IMR-90 (cell line): ENCODE data around the gene NXPE4. TPM values are rescaled to one million over a fixed set of nuclear protein-coding genes. Genes with fewer than 3 reads are reported as not detected.

ENCODE experiments used
- ATAC-seq: fragments of 200-7000 bp; cut with Tn5 transposase; 2 replicates; pipeline ENCODE4 v1.9.1; 2020; ENCODE audit warnings: low read depth, mild to moderate bottlenecking, moderate library complexity
- BruUV-seq: library from RNA; stranded (reverse); fragments of 400-500 nt; replicated peaks from 2 replicates; lab custom pipeline; 2021; lab: Mats Ljungman, UMichigan
- CTCF ChIA-PET: fragments of 300-600 bp; formaldehyde crosslinking; extraction: SDS; loops from one replicate; lab custom pipeline; 2021; ENCODE audit warnings: antibody characterized with exemption; lab: Yijun Ruan, JAX
- POLR2A ChIA-PET: fragments of 300-600 bp; sonication (Branson Sonifier 250); formaldehyde crosslinking; loops from one replicate; lab custom pipeline; 2022; ENCODE audit warnings: antibody characterized with exemption; ENCODE audit not compliant: unreplicated experiment; lab: Charles Lee
- DNase-seq: peaks from one replicate; pipeline ENCODE4 v3.0.0; 2013
- H2AFZ ChIP-seq: replicated peaks from 2 replicates; pipeline ENCODE3; 2013; ENCODE audit warnings: low read length, mild to moderate bottlenecking; ENCODE audit not compliant: poor library complexity
- H2AK5ac ChIP-seq: 2 replicates; pipeline ENCODE4 v1.6.1; 2013; ENCODE audit warnings: low read depth, low read length, inconsistent platforms
- H2AK9ac ChIP-seq: replicated peaks from 2 replicates; pipeline ENCODE3; 2013; ENCODE audit warnings: mild to moderate bottlenecking, low read depth, low read length, moderate library complexity; ENCODE audit not compliant: poor library complexity
- H2BK120ac ChIP-seq: 2 replicates; pipeline ENCODE4 v1.6.1; 2013; ENCODE audit warnings: low read depth, low read length, inconsistent platforms
- H2BK15ac ChIP-seq: 3 replicates; pipeline ENCODE4 v1.6.1; 2013; ENCODE audit warnings: low read depth, low read length, inconsistent platforms
- H2BK20ac ChIP-seq: 2 replicates; pipeline ENCODE4 v1.6.1; 2013; ENCODE audit warnings: low read depth, mild to moderate bottlenecking, inconsistent platforms, low read length, moderate library complexity
- H2BK5ac ChIP-seq: 2 replicates; pipeline ENCODE4 v1.6.1; 2013; ENCODE audit warnings: mild to moderate bottlenecking, low read depth, low read length, inconsistent platforms; ENCODE audit not compliant: poor library complexity, severe bottlenecking
- H3K14ac ChIP-seq: replicated peaks from 2 replicates; pipeline ENCODE4 v1.6.1; 2013; ENCODE audit warnings: low read depth, low read length, inconsistent platforms
- H3K18ac ChIP-seq: 2 replicates; pipeline ENCODE4 v1.6.1; 2013; ENCODE audit warnings: low read depth, low read length, control low read depth
- H3K23ac ChIP-seq: 2 replicates; pipeline ENCODE4 v1.6.1; 2013; ENCODE audit warnings: low read depth, low read length, inconsistent platforms
- H3K27ac ChIP-seq: 2 replicates; pipeline ENCODE4 v1.5.1; 2013; ENCODE audit warnings: mild to moderate bottlenecking, control low read depth, low read length; ENCODE audit not compliant: insufficient read depth
- H3K27me3 ChIP-seq: 2 replicates; pipeline ENCODE4 v1.6.1; 2013; ENCODE audit warnings: low read length; ENCODE audit not compliant: control insufficient read depth, insufficient read depth
- H3K36me3 ChIP-seq: 2 replicates; pipeline ENCODE4 v1.6.1; 2013; ENCODE audit warnings: low read length, mixed read lengths; ENCODE audit not compliant: control insufficient read depth, insufficient read depth
- H3K4ac ChIP-seq: 2 replicates; pipeline ENCODE4 v1.6.1; 2013; ENCODE audit warnings: low read depth, low read length, inconsistent platforms
- H3K4me1 ChIP-seq: 2 replicates; pipeline ENCODE4 v1.6.1; 2013; ENCODE audit warnings: low read length, mixed read lengths; ENCODE audit not compliant: control insufficient read depth, insufficient read depth
- H3K4me2 ChIP-seq: 2 replicates; pipeline ENCODE4 v1.6.1; 2013; ENCODE audit warnings: low read depth, mild to moderate bottlenecking, control low read depth, low read length, moderate library complexity
- H3K4me3 ChIP-seq: 2 replicates; pipeline ENCODE4 v1.5.1; 2013; ENCODE audit warnings: low read depth, mild to moderate bottlenecking, control low read depth, low read length, moderate library complexity; ENCODE audit not compliant: insufficient read depth
- H3K56ac ChIP-seq: 2 replicates; pipeline ENCODE4 v1.6.1; 2013; ENCODE audit warnings: low read length, inconsistent platforms; ENCODE audit not compliant: insufficient read depth; ENCODE audit errors: extremely low read depth
- H3K79me1 ChIP-seq, 2 experiments: 2 replicates each; pipeline ENCODE4 v1.6.1; 2013; ENCODE audit warnings: low read length in 2 of 2, inconsistent platforms in 1 of 2, low read depth in 1 of 2
- H3K9ac ChIP-seq: 2 replicates; pipeline ENCODE4 v1.6.1; 2013; ENCODE audit warnings: low read depth, low read length, control low read depth
- H3K9me1 ChIP-seq: 2 replicates; pipeline ENCODE4 v1.6.1; 2013; ENCODE audit warnings: low read length, inconsistent platforms; ENCODE audit not compliant: insufficient read depth
- H3K9me3 ChIP-seq: 2 replicates; pipeline ENCODE4 v1.6.1; 2013; ENCODE audit warnings: low read length; ENCODE audit not compliant: control insufficient read depth, insufficient read depth
- H4K20me1 ChIP-seq: 2 replicates; pipeline ENCODE4 v1.6.1; 2013; ENCODE audit warnings: low read length, inconsistent platforms; ENCODE audit not compliant: insufficient read depth
- H4K5ac ChIP-seq: 2 replicates; pipeline ENCODE4 v1.6.1; 2013; ENCODE audit warnings: mild to moderate bottlenecking, low read depth, low read length, control low read depth
- H4K8ac ChIP-seq, 2 experiments: 2 replicates each; pipeline ENCODE4 v1.6.1; 2013; ENCODE audit warnings: low read depth in 2 of 2, low read length in 2 of 2, control low read depth in 1 of 2, inconsistent platforms in 1 of 2
- H4K91ac ChIP-seq: 2 replicates; pipeline ENCODE4 v1.6.1; 2013; ENCODE audit warnings: low read depth, low read length, inconsistent platforms; ENCODE audit not compliant: insufficient read depth
- BHLHE40 ChIP-seq: fragments of 150-350 bp; IDR thresholded peaks from 2 replicates; pipeline ENCODE4 v1.6.1; 2016; ENCODE audit warnings: mild to moderate bottlenecking, low read depth, low read length
- CEBPB ChIP-seq: IDR thresholded peaks from 2 replicates; pipeline ENCODE4 v1.6.1; 2012; ENCODE audit warnings: low read depth, low read length, improper control_type of control experiment
- CHD1 ChIP-seq: IDR thresholded peaks from 2 replicates; pipeline ENCODE4 v1.6.1; 2012; ENCODE audit warnings: low read depth, low read length, improper control_type of control experiment
- ELK1 ChIP-seq: fragments of 150-350 bp; IDR thresholded peaks from 2 replicates; pipeline ENCODE4 v1.6.1; 2016; ENCODE audit warnings: low read depth, mild to moderate bottlenecking, low read length, moderate library complexity, borderline replicate concordance
- FOS ChIP-seq: fragments of 150-350 bp; IDR thresholded peaks from 2 replicates; pipeline ENCODE4 v1.6.1; 2016; ENCODE audit warnings: low read depth, low read length
- MAFK ChIP-seq: IDR thresholded peaks from 2 replicates; pipeline ENCODE4 v1.6.1; 2012; ENCODE audit warnings: low read depth, low read length, improper control_type of control experiment
- MAZ ChIP-seq: IDR thresholded peaks from 2 replicates; pipeline ENCODE4 v1.6.1; 2012; ENCODE audit warnings: low read depth, mild to moderate bottlenecking, low read length, improper control_type of control experiment, moderate library complexity, borderline replicate concordance
- MXI1 ChIP-seq: IDR thresholded peaks from 2 replicates; pipeline ENCODE4 v1.6.1; 2012; ENCODE audit warnings: low read depth, mild to moderate bottlenecking, low read length, moderate library complexity, borderline replicate concordance
- NFE2L2 ChIP-seq: fragments of 150-350 bp; IDR thresholded peaks from 2 replicates; pipeline ENCODE4 v1.6.1; 2016; ENCODE audit warnings: low read depth, mild to moderate bottlenecking, low read length
- SMC3 ChIP-seq: fragments of 150-350 bp; IDR thresholded peaks from 2 replicates; pipeline ENCODE4 v1.6.1; 2016; ENCODE audit warnings: low read depth, mild to moderate bottlenecking, antibody characterized with exemption, low read length, moderate library complexity
- USF2 ChIP-seq: fragments of 150-350 bp; IDR thresholded peaks from 2 replicates; pipeline ENCODE4 v1.6.1; 2017; ENCODE audit warnings: mild to moderate bottlenecking, antibody characterized with exemption, low read length, low read depth
- WGBS, 2 experiments: methylation state at CpG; one replicate each; pipeline versions ENCODE4 v1.1.5 to v1.1.7; 2013; ENCODE audit warnings: missing lambda C conversion rate in 2 of 2; ENCODE audit not compliant: insufficient read length in 1 of 2; ENCODE audit errors: extremely low coverage in 2 of 2; 5-methylcytosine and 5-hydroxymethylcytosine counted together
- dilution Hi-C: fragments of 300-500 bp; cut with HindIII; formaldehyde crosslinking; loops from one replicate; pipeline ENCODE4 v1.14.3; 2018; ENCODE audit warnings: low sequenced_read_pairs; ENCODE audit not compliant: unreplicated experiment
- in situ Hi-C: fragments of 300-500 bp; cut with MboI; formaldehyde crosslinking; loops from 3 replicates; pipeline ENCODE4 v1.14.3; 2019; ENCODE audit warnings: low sequenced_read_pairs, inconsistent platforms, mixed read lengths
- intact Hi-C: fragments of 100-400 bp; cut with micrococcal nuclease; formaldehyde crosslinking; loops from 2 replicates; pipeline ENCODE4 v1.10.0; 2022
- polyA plus RNA-seq, 3 experiments: library from polyadenylated mRNA; depleted of rRNA; stranded (reverse); fragments of >200 nt; gene quantifications; 2 replicates each; pipeline ENCODE4 v1.2.3, GENCODE V29; 2012; ENCODE audit warnings: low replicate concordance in 1 of 3
- total RNA-seq: library from RNA; depleted of rRNA; stranded (reverse); fragments of >200 nt; gene quantifications from 2 replicates; pipeline ENCODE4 v1.2.3, GENCODE V29; 2012

Gene NXPE4
- total and polyA plus RNA-seq, 2 of the 4 experiments (the other 2 are of a cell fraction) = not detected

GRCh38 chr11:114566276-114566675 lies 29.3 kb downstream of the NXPE4 start:
- Histone ChIP-seq H3K27me3 (no peaks in the 10 kb centered on the region), H2BK120ac (no peak overlapping the region)
- in situ Hi-C loops = no loop called here

More at GRCh38 chr11:114566276-114566675, 29.3 kb downstream of the NXPE4 start:
- Histone ChIP-seq H2AFZ (no peak overlapping the region), H3K9me1 (no peaks in the 10 kb centered on the region), H4K20me1 (no peaks in the 10 kb centered on the region), H3K79me1 (no peaks in the 10 kb centered on the region), H4K8ac (no peak overlapping the region), H2BK15ac (no peak overlapping the region), H3K36me3 (no peaks in the 10 kb centered on the region), H3K9me3 (no peaks in the 10 kb centered on the region), H2AK5ac (no peak overlapping the region), H3K56ac (no peak overlapping the region), H3K14ac (no peak overlapping the region), H4K5ac (no peak overlapping the region), H3K4me2 (no peak overlapping the region), H3K18ac (no peak overlapping the region), H3K9ac (no peak overlapping the region), H2AK9ac (no peak overlapping the region), H4K91ac (no peak overlapping the region), H3K4ac (no peak overlapping the region), H3K4me1 (no peaks in the 10 kb centered on the region), H3K23ac (no peak overlapping the region), H3K4me3 (no peak overlapping the region), H3K27ac (no peak overlapping the region), H2BK5ac (no peak overlapping the region), H2BK20ac (no peak overlapping the region)
- WGBS, 2 experiments = no CpG with 5 or more reads among the region's 2 CpGs
- dilution Hi-C loops (no loop called here), intact Hi-C loops (no loop called here)
- ChIA-PET CTCF (no interaction called here), POLR2A (no interaction called here)
- no peak for ATAC-seq
- TF ChIP-seq MXI1 = no peak
- TF ChIP-seq CEBPB = no peak
- TF ChIP-seq MAZ = no peak
- no peak for TF ChIP-seq ELK1
- TF ChIP-seq USF2 = no peak
- no peak for TF ChIP-seq FOS
- no peak for TF ChIP-seq CHD1
- no peak for TF ChIP-seq SMC3
- TF ChIP-seq BHLHE40 = no peak
- TF ChIP-seq MAFK = no peak
- TF ChIP-seq NFE2L2 = no peak
- no peak for DNase-seq
- BruUV-seq = no TSS peak
